GM06990 (cell line): ENCODE results near the gene HNRNPM.

Experiments used
- DNase-seq: peaks from one replicate; pipeline ENCODE4 v3.0.0-alpha.2; 2011; ENCODE audit not compliant: insufficient read length; ENCODE audit errors: extremely low read depth
- H3K27me3 ChIP-seq: replicated peaks from 2 replicates; pipeline ENCODE4 v1.6.0; 2011; ENCODE audit warnings: low read length; ENCODE audit not compliant: control insufficient read depth, insufficient read depth
- H3K36me3 ChIP-seq: 2 replicates; pipeline ENCODE4 v1.5.1; 2011; ENCODE audit warnings: low read length; ENCODE audit not compliant: control insufficient read depth, insufficient read depth
- H3K4me3 ChIP-seq: replicated peaks from 2 replicates; pipeline ENCODE4 v1.5.1; 2011; ENCODE audit warnings: low read depth, mild to moderate bottlenecking, control low read depth, low read length
- TF ChIP-seq, protein P1 (sequence below): IDR thresholded peaks from 2 replicates; pipeline ENCODE4 v1.5.1; 2011; ENCODE audit warnings: low read length, control low read depth, mild to moderate bottlenecking, inconsistent platforms; ENCODE audit not compliant: insufficient read depth, poor library complexity, severe bottlenecking

Gene HNRNPM

DNA sequence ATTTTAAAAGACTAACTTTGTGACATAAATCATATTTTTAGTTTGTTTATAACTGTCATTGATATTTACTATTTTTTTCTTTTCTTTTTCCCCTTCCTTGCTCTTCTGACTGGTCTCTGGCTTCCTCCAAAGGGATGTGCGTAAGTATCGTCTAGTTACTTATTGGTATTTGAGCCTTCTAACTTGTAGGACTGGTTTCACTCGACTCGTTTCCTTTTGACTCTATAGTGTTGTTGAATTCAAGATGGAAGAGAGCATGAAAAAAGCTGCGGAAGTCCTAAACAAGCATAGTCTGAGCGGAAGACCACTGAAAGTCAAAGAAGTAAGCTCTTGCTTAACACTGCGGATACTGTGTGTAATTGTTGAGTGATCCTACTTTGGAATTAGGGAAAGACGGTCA lies 18.6 kb downstream of the HNRNPM start:
- TF ChIP-seq, protein P1, sequence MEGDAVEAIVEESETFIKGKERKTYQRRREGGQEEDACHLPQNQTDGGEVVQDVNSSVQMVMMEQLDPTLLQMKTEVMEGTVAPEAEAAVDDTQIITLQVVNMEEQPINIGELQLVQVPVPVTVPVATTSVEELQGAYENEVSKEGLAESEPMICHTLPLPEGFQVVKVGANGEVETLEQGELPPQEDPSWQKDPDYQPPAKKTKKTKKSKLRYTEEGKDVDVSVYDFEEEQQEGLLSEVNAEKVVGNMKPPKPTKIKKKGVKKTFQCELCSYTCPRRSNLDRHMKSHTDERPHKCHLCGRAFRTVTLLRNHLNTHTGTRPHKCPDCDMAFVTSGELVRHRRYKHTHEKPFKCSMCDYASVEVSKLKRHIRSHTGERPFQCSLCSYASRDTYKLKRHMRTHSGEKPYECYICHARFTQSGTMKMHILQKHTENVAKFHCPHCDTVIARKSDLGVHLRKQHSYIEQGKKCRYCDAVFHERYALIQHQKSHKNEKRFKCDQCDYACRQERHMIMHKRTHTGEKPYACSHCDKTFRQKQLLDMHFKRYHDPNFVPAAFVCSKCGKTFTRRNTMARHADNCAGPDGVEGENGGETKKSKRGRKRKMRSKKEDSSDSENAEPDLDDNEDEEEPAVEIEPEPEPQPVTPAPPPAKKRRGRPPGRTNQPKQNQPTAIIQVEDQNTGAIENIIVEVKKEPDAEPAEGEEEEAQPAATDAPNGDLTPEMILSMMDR: no peak
- DNase-seq: no peak
- Histone ChIP-seq H3K4me3 (no peak overlapping the region), H3K27me3 (no peaks in the 10 kb centered on the region), H3K36me3 (peaks cover 22% of the 10 kb centered on the region)

DNA sequence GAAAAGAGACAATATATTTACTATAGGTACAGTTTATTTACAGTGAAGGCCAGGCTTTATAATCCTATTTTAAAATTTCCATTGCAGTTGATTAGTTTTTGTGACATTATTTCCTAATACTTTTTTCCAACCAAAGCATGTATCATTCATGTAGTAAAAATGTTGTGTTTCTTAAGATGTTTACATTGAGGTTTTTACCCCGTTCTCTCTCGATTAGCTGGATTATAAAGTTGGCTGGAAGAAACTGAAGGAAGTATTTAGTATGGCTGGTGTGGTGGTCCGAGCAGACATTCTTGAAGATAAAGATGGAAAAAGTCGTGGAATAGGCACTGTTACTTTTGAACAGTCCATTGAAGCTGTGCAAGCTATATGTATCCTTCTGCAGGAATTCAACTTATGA lies 21.2 kb downstream of the HNRNPM start:
- TF ChIP-seq, protein P1: no peak
- Histone ChIP-seq H3K27me3 (no peaks in the 10 kb centered on the region), H3K4me3 (no peak overlapping the region), H3K36me3 (peaks cover 34% of the 10 kb centered on the region)
- DNase-seq: no peak

DNA sequence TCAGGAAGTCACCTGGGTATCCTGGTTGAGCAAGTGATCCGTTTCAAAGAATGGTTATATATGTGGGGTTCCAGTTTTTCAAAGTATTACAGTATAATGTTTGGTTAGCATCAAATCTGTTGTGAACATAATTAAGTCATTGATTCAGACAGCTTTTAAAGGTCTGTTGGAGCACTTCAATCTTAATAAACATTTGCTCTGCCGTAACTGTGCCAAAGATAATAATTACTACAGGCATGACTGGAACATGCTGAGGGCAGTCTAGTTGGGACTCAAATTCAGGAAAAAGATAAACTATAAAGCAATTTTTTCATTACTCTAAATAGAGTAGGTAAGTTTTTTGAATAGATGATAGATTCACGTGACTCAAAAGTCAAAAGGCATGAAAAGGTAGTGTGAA lies 23.3 kb downstream of the HNRNPM start:
- H3K27me3 ChIP-seq: no peaks in the 10 kb centered on the region
- TF ChIP-seq, protein P1: no peak
- no peak overlapping the region for H3K4me3 ChIP-seq
- DNase-seq: no peak
- H3K36me3 ChIP-seq: peaks cover 36% of the 10 kb centered on the region

DNA sequence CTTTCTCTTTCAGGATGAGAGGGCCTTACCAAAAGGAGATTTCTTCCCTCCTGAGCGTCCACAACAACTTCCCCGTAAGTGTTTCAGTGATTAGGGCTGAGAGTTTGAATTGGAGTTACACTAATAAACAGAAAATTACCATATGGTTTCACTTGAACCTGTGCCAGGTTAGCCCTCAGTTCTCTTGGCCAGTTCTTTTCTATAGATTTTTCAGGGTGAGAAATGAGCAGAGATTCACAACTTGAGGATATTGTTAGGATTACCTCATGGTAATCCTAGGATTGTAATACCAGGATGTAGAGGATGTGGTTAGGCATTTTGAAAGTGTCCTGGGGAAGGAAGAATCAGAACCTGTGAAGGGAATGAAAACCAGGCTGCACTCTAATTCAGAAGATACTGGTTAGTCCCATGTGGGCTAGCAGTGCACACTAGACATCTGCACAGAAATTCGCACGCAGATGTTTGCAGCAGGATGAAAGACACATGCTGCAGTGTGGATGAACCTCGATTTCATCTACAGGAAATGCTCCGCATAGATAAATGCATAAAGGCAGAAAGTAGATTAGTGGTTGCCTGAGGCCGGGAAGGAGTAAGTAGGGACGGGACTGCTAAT lies 24.1 kb downstream of the HNRNPM start:
- TF ChIP-seq, protein P1: no peak
- no peak for DNase-seq
- peaks cover 32% of the 10 kb centered on the region for H3K36me3 ChIP-seq
- no peaks in the 10 kb centered on the region for H3K27me3 ChIP-seq
- H3K4me3 ChIP-seq: no peak overlapping the region

DNA sequence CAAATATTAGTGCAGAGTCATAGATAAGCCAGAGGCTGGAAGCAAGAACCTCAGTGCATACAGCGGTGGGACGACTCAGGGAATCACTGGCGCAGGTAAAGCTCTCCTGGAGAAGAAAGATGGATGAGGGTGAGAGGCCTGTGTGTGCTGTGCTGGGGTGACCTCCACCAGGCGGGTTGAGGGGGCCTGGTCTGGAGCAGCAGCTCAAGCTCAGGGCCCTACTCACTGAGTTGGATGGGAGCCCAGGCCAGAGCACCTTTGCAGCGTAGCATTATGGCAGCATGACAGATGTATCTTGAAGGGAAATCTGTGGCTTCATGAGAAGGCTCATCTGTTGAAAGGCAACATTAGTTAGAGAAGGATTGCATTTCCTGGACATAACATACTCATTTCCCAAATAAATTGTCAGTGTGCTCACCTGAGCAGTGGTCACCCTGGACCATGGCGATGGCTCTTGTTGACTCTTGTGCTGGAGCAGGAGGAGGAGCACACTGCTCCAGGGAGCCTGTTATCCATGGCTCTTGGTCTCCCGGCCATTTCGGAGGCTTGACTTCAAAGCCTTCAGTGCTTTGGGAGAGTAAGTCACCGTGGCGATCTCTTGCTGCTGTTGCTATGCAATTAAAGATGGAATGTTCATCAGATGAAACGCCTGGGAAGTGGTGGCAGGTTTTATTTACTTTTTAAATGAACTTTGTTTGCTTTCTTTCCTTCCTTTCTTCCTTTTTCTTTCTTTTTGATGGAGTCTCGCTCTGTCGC lies 25.0 kb downstream of the HNRNPM start:
- no peak for DNase-seq
- peaks cover 29% of the 10 kb centered on the region for H3K36me3 ChIP-seq
- H3K27me3 ChIP-seq: no peaks in the 10 kb centered on the region
- TF ChIP-seq, protein P1: no peak
- H3K4me3 ChIP-seq: no peak overlapping the region
